HEK293 (cell line): ENCODE results near the gene NT5M.

ENCODE experiments used
- CTCF ChIA-PET: fragments of 350-600 bp; formaldehyde crosslinking; extraction: SDS; loops from one replicate; lab custom pipeline; 2021; ENCODE audit warnings: antibody characterized with exemption; lab: Yijun Ruan, JAX
- POLR2A ChIA-PET: fragments of 300-600 bp; formaldehyde crosslinking; extraction: SDS; loops from one replicate; lab custom pipeline; 2020; ENCODE audit warnings: antibody characterized with exemption, inconsistent platforms; lab: Yijun Ruan, JAX
- H3K27ac ChIP-seq: fragments of 200-500 bp; sonication (Bioruptor generic); 2 replicates; pipeline ENCODE4 v1.5.1; 2014; ENCODE audit warnings: low read depth, low read length, control low read depth, inconsistent platforms; ENCODE audit errors: extremely low read depth
- H3K36me3 ChIP-seq, 2 experiments: fragments of 200-500 bp in 1 of 2; sonication (Bioruptor generic) in 1 of 2; 1 replicate in 1 of 2; 2 replicates in 1 of 2; pipeline ENCODE4 v1.5.1; 2014 to 2017; ENCODE audit warnings: inconsistent platforms in 2 of 2, low read length in 2 of 2; ENCODE audit not compliant: control insufficient read depth in 2 of 2, insufficient read depth in 1 of 2
- H3K4me1 ChIP-seq: fragments of 200-500 bp; sonication (Bioruptor generic); 2 replicates; pipeline ENCODE4 v1.5.1; 2014; ENCODE audit warnings: mild to moderate bottlenecking, low read length, inconsistent platforms; ENCODE audit not compliant: control insufficient read depth, insufficient read depth
- H3K4me3 ChIP-seq: 2 replicates; pipeline ENCODE4 v1.5.1; 2011; ENCODE audit warnings: low read depth, mild to moderate bottlenecking, control low read depth, low read length, moderate library complexity
- H3K9me3 ChIP-seq: fragments of 200-500 bp; sonication (Bioruptor generic); 2 replicates; pipeline ENCODE4 v1.5.1; 2014; ENCODE audit warnings: low read depth, low read length, inconsistent platforms; ENCODE audit not compliant: control insufficient read depth, insufficient read depth
- HOXA7 ChIP-seq: sonication (generic); formaldehyde crosslinking; IDR thresholded peaks from 2 replicates; pipeline ENCODE4 v1.8.1; 2022; ENCODE audit warnings: missing genetic modification reagents, borderline replicate concordance
- SCRT2 ChIP-seq: fragments of 450-650 bp; formaldehyde crosslinking; IDR thresholded peaks from 2 replicates; pipeline ENCODE4 v1.5.1; 2016; ENCODE audit warnings: missing biosample characterization, missing genetic modification characterization
- WT1 ChIP-seq: fragments of 450-650 bp; formaldehyde crosslinking; IDR thresholded peaks from 2 replicates; pipeline ENCODE4 v1.5.1; 2016; ENCODE audit warnings: missing biosample characterization, missing genetic modification characterization
- ZFP69B ChIP-seq: fragments of 450-650 bp; formaldehyde crosslinking; IDR thresholded peaks from 2 replicates; pipeline ENCODE4 v1.5.1; 2016; ENCODE audit warnings: missing biosample characterization, missing genetic modification characterization
- ZNF112 ChIP-seq: fragments of 450-650 bp; formaldehyde crosslinking; IDR thresholded peaks from 2 replicates; pipeline ENCODE4 v1.5.0; 2017; ENCODE audit warnings: missing biosample characterization, missing genetic modification characterization
- ZNF133 ChIP-seq: fragments of 450-650 bp; formaldehyde crosslinking; IDR thresholded peaks from 2 replicates; pipeline ENCODE4 v1.5.1; 2016; ENCODE audit warnings: missing biosample characterization, missing genetic modification characterization
- ZNF202 ChIP-seq: fragments of 450-650 bp; formaldehyde crosslinking; IDR thresholded peaks from 2 replicates; pipeline ENCODE4 v1.5.1; 2016; ENCODE audit warnings: missing biosample characterization, missing genetic modification characterization, borderline replicate concordance
- ZNF211 ChIP-seq: fragments of 450-650 bp; formaldehyde crosslinking; IDR thresholded peaks from 2 replicates; pipeline ENCODE4 v1.5.1; 2016; ENCODE audit warnings: low read depth, missing biosample characterization, missing genetic modification characterization
- ZNF223 ChIP-seq: fragments of 450-650 bp; formaldehyde crosslinking; IDR thresholded peaks from 2 replicates; pipeline ENCODE4 v1.5.1; 2016; ENCODE audit warnings: missing biosample characterization, missing genetic modification characterization
- ZNF394 ChIP-seq: fragments of 450-650 bp; formaldehyde crosslinking; IDR thresholded peaks from 2 replicates; pipeline ENCODE4 v1.5.1; 2016; ENCODE audit warnings: missing biosample characterization, missing genetic modification characterization, mild to moderate bottlenecking, moderate library complexity, borderline replicate concordance
- ZNF544 ChIP-seq: fragments of 450-650 bp; formaldehyde crosslinking; IDR thresholded peaks from 2 replicates; pipeline ENCODE4 v1.5.0; 2017; ENCODE audit warnings: missing biosample characterization, missing genetic modification characterization
- ZNF558 ChIP-seq: fragments of 450-650 bp; formaldehyde crosslinking; IDR thresholded peaks from 2 replicates; pipeline ENCODE4 v1.5.1; 2016; ENCODE audit warnings: missing biosample characterization, missing genetic modification characterization
- ZNF621 ChIP-seq: fragments of 450-650 bp; formaldehyde crosslinking; IDR thresholded peaks from 2 replicates; pipeline ENCODE4 v1.5.1; 2017; ENCODE audit warnings: missing biosample characterization, missing genetic modification characterization
- ZNF664 ChIP-seq: fragments of 450-650 bp; formaldehyde crosslinking; IDR thresholded peaks from 2 replicates; pipeline ENCODE4 v1.5.1; 2016; ENCODE audit warnings: missing biosample characterization, missing genetic modification characterization
- TF ChIP-seq, protein P1 (sequence below): fragments of 450-650 bp; formaldehyde crosslinking; IDR thresholded peaks from 2 replicates; pipeline ENCODE4 v1.5.1; 2016; ENCODE audit warnings: missing biosample characterization, missing genetic modification characterization
- TF ChIP-seq, protein P2 (sequence below): fragments of 450-650 bp; formaldehyde crosslinking; IDR thresholded peaks from 2 replicates; pipeline ENCODE4 v1.5.1; 2016; ENCODE audit warnings: missing biosample characterization, missing genetic modification characterization
- TF ChIP-seq, protein P3 (sequence below): fragments of 450-650 bp; formaldehyde crosslinking; IDR thresholded peaks from 2 replicates; pipeline ENCODE4 v1.5.1; 2016; ENCODE audit warnings: missing biosample characterization, missing genetic modification characterization
- TF ChIP-seq, protein P4 (sequence below): fragments of 450-650 bp; IDR thresholded peaks from 2 replicates; pipeline ENCODE4 v1.5.1; 2018; ENCODE audit warnings: missing biosample characterization, mild to moderate bottlenecking, missing genetic modification characterization
- TF ChIP-seq, protein P5 (sequence below): fragments of 450-650 bp; formaldehyde crosslinking; IDR thresholded peaks from 2 replicates; pipeline ENCODE4 v1.5.1; 2016; ENCODE audit warnings: missing biosample characterization, missing genetic modification characterization

The NT5M gene

DNA sequence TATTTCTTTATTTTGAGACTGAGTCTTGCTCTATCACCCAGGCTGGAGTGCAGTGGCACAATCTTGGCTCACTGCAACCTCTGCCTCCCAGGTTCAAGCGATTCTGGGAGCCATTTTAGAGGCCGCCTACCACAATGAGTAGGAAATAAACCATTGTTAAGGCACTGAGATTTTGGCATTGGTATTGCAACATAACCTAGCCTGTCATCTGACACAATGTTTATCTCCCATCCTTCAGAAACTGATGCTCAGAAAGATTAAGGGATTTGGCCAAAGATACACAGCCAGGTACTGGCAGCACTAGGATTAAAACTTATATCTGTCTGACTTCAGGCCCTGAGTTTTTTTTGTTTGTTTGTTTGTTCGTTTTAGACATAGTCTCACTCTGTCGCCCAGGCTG is 14.1 kb upstream of the NT5M start:
- H3K4me3 ChIP-seq = no peak overlapping the region
- TF ChIP-seq, protein P1, sequence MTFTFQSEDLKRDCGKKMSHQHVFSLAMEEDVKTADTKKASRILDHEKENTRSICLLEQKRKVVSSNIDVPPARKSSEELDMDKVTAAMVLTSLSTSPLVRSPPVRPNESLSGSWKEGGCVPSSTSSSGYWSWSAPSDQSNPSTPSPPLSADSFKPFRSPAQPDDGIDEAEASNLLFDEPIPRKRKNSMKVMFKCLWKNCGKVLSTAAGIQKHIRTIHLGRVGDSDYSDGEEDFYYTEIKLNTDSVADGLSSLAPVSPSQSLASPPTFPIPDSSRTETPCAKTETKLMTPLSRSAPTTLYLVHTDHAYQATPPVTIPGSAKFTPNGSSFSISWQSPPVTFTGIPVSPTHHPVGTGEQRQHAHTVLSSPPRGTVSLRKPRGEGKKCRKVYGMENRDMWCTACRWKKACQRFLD (tag by site-specific recombination) = no peak
- no peak for TF ChIP-seq ZNF558 (tag by site-specific recombination)
- TF ChIP-seq, protein P2, sequence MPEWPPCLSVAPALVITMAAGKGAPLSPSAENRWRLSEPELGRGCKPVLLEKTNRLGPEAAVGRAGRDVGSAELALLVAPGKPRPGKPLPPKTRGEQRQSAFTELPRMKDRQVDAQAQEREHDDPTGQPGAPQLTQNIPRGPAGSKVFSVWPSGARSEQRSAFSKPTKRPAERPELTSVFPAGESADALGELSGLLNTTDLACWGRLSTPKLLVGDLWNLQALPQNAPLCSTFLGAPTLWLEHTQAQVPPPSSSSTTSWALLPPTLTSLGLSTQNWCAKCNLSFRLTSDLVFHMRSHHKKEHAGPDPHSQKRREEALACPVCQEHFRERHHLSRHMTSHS (tag by site-specific recombination) = no peak
- no peak for TF ChIP-seq ZNF621 (tag by site-specific recombination)
- H3K36me3 ChIP-seq = no peaks in the 10 kb centered on the region
- POLR2A ChIA-PET = no interaction called here
- H3K27ac ChIP-seq = no peak overlapping the region
- no peaks in the 10 kb centered on the region for H3K4me1 ChIP-seq
- CTCF ChIA-PET = interaction anchor here (1.4 to 1.7 kb wide), 2 partner anchors 11 to 24 kb away, joined by 3 to 5 read pairs; no protein-coding TSS in a partner anchor
- H3K9me3 ChIP-seq = no peaks in the 10 kb centered on the region

DNA sequence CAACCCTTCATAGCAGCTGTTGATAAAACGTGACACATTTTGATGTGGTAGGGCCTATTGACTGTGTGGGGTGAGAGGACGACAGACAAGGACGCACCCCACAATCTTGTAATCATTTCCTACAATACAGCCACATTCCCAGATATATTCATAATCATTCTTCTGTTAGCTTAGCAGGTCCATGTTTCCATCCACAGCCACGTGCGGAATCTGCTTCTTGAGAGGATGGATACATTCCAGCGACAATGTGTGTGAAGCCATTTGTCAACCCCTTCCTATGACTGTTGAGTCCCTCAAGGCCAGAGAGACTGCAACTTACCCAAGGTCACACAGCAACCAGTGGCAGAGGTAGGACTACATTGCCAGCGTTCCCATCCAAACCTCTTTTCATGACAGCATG is 13.5 kb upstream of the NT5M start:
- Histone ChIP-seq H3K36me3 (no peaks in the 10 kb centered on the region), H3K4me3 (no peak overlapping the region), H3K4me1 (no peaks in the 10 kb centered on the region), H3K9me3 (no peaks in the 10 kb centered on the region), H3K27ac (no peak overlapping the region)
- TF ChIP-seq ZNF223 (tag by site-specific recombination) (no peak), HOXA7 (no peak), ZNF544 (no peak), WT1 (tag by site-specific recombination) (no peak), ZNF202 (tag by site-specific recombination) (no peak), ZNF211 (tag by site-specific recombination) (no peak), ZNF112 (tag by site-specific recombination) (no peak), ZNF394 (no peak), ZFP69B (tag by site-specific recombination) (no peak), ZNF664 (tag by site-specific recombination) (no peak), ZNF133 (tag by site-specific recombination) (no peak), SCRT2 (tag by site-specific recombination) (no peak)
- TF ChIP-seq, protein P3, sequence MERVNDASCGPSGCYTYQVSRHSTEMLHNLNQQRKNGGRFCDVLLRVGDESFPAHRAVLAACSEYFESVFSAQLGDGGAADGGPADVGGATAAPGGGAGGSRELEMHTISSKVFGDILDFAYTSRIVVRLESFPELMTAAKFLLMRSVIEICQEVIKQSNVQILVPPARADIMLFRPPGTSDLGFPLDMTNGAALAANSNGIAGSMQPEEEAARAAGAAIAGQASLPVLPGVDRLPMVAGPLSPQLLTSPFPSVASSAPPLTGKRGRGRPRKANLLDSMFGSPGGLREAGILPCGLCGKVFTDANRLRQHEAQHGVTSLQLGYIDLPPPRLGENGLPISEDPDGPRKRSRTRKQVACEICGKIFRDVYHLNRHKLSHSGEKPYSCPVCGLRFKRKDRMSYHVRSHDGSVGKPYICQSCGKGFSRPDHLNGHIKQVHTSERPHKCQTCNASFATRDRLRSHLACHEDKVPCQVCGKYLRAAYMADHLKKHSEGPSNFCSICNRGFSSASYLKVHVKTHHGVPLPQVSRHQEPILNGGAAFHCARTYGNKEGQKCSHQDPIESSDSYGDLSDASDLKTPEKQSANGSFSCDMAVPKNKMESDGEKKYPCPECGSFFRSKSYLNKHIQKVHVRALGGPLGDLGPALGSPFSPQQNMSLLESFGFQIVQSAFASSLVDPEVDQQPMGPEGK (tag by site-specific recombination) = no peak
- TF ChIP-seq, protein P4, sequence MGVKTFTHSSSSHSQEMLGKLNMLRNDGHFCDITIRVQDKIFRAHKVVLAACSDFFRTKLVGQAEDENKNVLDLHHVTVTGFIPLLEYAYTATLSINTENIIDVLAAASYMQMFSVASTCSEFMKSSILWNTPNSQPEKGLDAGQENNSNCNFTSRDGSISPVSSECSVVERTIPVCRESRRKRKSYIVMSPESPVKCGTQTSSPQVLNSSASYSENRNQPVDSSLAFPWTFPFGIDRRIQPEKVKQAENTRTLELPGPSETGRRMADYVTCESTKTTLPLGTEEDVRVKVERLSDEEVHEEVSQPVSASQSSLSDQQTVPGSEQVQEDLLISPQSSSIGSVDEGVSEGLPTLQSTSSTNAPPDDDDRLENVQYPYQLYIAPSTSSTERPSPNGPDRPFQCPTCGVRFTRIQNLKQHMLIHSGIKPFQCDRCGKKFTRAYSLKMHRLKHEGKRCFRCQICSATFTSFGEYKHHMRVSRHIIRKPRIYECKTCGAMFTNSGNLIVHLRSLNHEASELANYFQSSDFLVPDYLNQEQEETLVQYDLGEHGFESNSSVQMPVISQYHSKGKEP (tag by site-specific recombination) = no peak
- TF ChIP-seq, protein P5, sequence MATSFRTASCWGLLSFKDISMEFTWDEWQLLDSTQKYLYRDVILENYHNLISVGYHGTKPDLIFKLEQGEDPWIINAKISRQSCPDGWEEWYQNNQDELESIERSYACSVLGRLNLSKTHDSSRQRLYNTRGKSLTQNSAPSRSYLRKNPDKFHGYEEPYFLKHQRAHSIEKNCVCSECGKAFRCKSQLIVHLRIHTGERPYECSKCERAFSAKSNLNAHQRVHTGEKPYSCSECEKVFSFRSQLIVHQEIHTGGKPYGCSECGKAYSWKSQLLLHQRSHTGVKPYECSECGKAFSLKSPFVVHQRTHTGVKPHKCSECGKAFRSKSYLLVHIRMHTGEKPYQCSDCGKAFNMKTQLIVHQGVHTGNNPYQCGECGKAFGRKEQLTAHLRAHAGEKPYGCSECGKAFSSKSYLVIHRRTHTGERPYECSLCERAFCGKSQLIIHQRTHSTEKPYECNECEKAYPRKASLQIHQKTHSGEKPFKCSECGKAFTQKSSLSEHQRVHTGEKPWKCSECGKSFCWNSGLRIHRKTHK (tag by site-specific recombination) = no peak
- POLR2A ChIA-PET = interaction anchor here (0.6 kb wide), 1 partner anchor 15 kb away, joined by 5 read pairs; no protein-coding TSS in a partner anchor
- CTCF ChIA-PET = interaction anchor here (1.4 to 1.7 kb wide), 2 partner anchors 10 to 23 kb away, joined by 3 to 5 read pairs; no protein-coding TSS in a partner anchor
